HG03442 (cell line): ENCODE measurements around the gene CHP1.
"Not testable (repeated sequence)": the region's sequence is repeated elsewhere in the genome, so short reads cannot be mapped to it uniquely, and the experiment has no call there.

ENCODE experiments used
- ATAC-seq: cut with Tn5 transposase; IDR thresholded peaks from one replicate; pipeline ENCODE4 v1.9.1; 2021; ENCODE audit warnings: mild to moderate bottlenecking, moderate library complexity; ENCODE audit not compliant: unreplicated experiment

CHP1 gene

GRCh38 chr15:41289953-41290352, 58.9 kb downstream of the CHP1 start:
- no peak for ATAC-seq

- no peak for ATAC-seq
These were observed 60.1 kb downstream of the CHP1 start for GRCh38 chr15:41291065-41291631.

GRCh38 chr15:41292521-41292920, 61.5 kb downstream of the CHP1 start:
- ATAC-seq: no peak

- not testable (repeated sequence) for ATAC-seq
These were observed 70.1 kb downstream of the CHP1 start for GRCh38 chr15:41301139-41301538.

GRCh38 chr15:41301587-41301986, 70.5 kb downstream of the CHP1 start:
- no peak for ATAC-seq

GRCh38 chr15:41304149-41304770, 73.2 kb downstream of the CHP1 start:
- ATAC-seq: no peak

- ATAC-seq: no peak
These were observed 76.6 kb downstream of the CHP1 start for GRCh38 chr15:41307679-41308078.

GRCh38 chr15:41309226-41309905, 78.3 kb downstream of the CHP1 start:
- no peak for ATAC-seq

GRCh38 chr15:41320805-41321330, 89.8 kb downstream of the CHP1 start:
- ATAC-seq: not testable (repeated sequence)

- no peak for ATAC-seq
These were observed 92.5 kb downstream of the CHP1 start for GRCh38 chr15:41323611-41324010.

GRCh38 chr15:41331281-41331680, 100.2 kb downstream of the CHP1 start:
- ATAC-seq: no peak
